ENCODE results near the gene STON1.

DNA sequence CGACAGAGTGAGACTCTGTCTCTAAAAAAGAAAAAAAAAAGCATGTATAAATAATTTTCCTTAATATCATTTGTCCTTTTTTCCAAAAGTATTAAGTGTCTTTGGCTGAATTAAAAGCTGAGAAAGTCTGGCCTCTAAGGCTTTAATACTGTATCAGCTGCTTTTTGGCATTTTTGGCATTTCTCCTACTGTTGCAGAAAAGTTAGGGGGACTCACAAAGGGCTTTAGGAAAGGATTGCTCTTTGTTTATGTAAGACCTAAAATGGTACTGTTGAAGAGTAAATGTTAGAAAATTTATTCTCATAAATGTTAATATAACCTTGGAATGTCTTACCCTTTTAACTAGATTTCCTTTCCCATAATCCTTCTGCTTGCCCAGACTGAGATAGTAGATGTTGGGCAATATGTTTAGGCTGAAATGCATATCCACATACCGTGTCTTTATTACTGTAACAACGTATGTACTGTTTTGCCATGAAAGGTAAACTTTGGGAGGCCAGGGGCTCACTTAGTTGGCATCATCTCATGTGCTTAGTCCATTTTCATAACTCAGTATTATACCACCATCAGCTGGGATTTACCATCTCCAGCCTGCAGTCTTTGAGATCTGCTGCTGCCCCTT, 18.0 kb upstream of the STON1 start:
- TF ChIP-seq JUN (IDR thresholded peaks at IDR 0.05) (no peak), POLR2A (IDR thresholded peaks at IDR 0.05; ENCODE audit: low read length) (no peak), TP53 (CRISPR knock-in tag; IDR thresholded peaks at IDR 0.05) (no peak), TFCP2L1 (CRISPR knock-in tag; IDR thresholded peaks at IDR 0.05) (no peak), PHF8 (IDR thresholded peaks at IDR 0.05; ENCODE audit: borderline replicate concordance, low read depth) (no peak), NR3C1 (IDR thresholded peaks at IDR 0.05) (no peak), CEBPB (IDR thresholded peaks at IDR 0.05) (no peak)
- TF ChIP-seq, protein P1, sequence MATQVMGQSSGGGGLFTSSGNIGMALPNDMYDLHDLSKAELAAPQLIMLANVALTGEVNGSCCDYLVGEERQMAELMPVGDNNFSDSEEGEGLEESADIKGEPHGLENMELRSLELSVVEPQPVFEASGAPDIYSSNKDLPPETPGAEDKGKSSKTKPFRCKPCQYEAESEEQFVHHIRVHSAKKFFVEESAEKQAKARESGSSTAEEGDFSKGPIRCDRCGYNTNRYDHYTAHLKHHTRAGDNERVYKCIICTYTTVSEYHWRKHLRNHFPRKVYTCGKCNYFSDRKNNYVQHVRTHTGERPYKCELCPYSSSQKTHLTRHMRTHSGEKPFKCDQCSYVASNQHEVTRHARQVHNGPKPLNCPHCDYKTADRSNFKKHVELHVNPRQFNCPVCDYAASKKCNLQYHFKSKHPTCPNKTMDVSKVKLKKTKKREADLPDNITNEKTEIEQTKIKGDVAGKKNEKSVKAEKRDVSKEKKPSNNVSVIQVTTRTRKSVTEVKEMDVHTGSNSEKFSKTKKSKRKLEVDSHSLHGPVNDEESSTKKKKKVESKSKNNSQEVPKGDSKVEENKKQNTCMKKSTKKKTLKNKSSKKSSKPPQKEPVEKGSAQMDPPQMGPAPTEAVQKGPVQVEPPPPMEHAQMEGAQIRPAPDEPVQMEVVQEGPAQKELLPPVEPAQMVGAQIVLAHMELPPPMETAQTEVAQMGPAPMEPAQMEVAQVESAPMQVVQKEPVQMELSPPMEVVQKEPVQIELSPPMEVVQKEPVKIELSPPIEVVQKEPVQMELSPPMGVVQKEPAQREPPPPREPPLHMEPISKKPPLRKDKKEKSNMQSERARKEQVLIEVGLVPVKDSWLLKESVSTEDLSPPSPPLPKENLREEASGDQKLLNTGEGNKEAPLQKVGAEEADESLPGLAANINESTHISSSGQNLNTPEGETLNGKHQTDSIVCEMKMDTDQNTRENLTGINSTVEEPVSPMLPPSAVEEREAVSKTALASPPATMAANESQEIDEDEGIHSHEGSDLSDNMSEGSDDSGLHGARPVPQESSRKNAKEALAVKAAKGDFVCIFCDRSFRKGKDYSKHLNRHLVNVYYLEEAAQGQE (IDR thresholded peaks at IDR 0.05) = no peak
- TF ChIP-seq, protein P2, sequence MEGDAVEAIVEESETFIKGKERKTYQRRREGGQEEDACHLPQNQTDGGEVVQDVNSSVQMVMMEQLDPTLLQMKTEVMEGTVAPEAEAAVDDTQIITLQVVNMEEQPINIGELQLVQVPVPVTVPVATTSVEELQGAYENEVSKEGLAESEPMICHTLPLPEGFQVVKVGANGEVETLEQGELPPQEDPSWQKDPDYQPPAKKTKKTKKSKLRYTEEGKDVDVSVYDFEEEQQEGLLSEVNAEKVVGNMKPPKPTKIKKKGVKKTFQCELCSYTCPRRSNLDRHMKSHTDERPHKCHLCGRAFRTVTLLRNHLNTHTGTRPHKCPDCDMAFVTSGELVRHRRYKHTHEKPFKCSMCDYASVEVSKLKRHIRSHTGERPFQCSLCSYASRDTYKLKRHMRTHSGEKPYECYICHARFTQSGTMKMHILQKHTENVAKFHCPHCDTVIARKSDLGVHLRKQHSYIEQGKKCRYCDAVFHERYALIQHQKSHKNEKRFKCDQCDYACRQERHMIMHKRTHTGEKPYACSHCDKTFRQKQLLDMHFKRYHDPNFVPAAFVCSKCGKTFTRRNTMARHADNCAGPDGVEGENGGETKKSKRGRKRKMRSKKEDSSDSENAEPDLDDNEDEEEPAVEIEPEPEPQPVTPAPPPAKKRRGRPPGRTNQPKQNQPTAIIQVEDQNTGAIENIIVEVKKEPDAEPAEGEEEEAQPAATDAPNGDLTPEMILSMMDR (IDR thresholded peaks at IDR 0.05) = no peak
